Measurements from ENCODE around the gene TEKTIP1.

The TEKTIP1 gene

DNA sequence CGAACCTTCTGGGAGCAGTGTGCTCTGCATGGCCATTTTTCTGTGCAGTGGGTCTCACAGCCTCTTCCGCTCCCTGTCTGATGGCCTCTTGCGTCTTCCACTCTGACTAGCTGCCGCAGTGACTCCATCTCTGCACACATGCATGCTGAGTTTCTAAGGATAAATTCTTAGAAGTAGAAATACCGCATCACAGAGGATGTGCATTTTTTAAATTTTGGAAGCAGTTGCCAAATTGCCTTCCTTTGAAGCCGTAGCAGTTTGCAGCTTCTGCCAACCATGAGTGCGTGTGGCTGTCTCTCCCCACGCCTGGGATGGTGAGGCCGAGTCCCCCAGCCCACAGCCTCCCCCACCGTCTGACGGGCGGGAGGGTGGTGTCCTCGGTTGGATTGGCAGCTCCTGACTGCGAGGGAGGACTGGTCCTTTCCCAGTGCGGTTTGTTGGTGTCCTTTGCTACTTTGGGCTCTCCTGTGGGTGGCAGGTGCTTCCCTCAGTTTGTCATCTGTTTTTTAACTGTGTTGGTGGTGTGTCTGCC lies 23.0 kb upstream of the TEKTIP1 start:
- H3K27ac Mint-ChIP-seq = peak overlapping the region; percentile 76
- peaks cover 50% of the 10 kb centered on the region for H3K4me1 Mint-ChIP-seq

DNA sequence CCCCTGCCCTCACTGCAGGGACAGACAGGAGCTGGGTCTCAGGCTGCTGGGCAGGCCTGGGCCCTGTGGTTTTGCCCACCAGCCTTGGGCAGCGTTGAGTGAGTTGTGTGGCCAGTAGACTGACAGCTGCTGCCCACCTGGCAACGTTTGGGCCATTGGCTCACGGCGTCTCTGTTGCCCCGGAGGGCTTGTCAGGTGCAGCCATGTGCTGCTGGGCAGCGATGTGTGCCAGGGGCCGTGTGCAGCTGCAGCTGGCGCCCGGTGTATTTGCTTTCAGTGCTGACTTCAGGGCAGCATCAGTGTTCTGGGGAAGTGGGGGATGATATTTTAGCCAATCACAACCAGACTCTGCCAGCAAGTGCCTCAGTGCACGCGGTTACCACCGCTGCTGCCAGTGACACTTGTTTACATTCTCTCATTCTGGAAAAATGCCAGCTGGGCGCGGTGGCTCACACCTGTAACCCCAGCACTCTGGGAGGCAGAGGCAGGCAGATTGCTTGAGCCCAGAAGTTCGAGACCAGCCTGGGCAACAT lies 22.2 kb upstream of the TEKTIP1 start:
- peaks cover 29% of the 10 kb centered on the region for H3K36me3 Mint-ChIP-seq
- no peak overlapping the region for H3K4me3 Mint-ChIP-seq
- no peaks in the 10 kb centered on the region for H3K9me3 Mint-ChIP-seq
- peak overlapping the region; percentile 76 for H3K27ac Mint-ChIP-seq
- peak; percentile 68 for ATAC-seq
- H3K4me1 Mint-ChIP-seq = peaks cover 46% of the 10 kb centered on the region
- no peak for DNase-seq (ENCODE audit: low spot score in 2 of 2)

More for the DNA sequence above, 23.0 kb upstream of the TEKTIP1 start:
- Mint-ChIP-seq H3K36me3 (peaks cover 30% of the 10 kb centered on the region), H3K9me3 (no peaks in the 10 kb centered on the region), H3K4me3 (no peak overlapping the region)
- ATAC-seq (no peak), DNase-seq (ENCODE audit: low spot score in 2 of 2) (no peak)

DNA sequence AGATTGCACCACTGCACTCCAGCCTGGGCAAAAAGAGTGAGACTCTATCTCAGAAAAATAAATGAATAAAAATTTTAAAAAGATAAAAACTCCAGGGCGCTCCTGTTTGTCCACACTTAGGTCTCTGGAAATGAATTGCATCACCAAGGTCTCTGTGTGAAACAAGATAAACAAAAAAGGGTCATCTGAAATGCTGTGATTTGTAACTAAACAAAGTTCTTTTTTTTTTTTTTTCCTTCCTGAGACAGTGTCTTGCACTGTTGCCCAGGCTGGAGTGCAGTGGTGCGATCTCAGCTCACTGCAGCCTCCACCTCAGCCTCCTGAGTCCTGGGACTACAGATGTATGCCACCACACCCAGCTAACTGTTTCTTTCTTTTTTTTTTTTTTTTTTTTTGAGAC lies 21.3 kb upstream of the TEKTIP1 start:
- H3K4me1 Mint-ChIP-seq = peaks cover 42% of the 10 kb centered on the region
- no peak for ATAC-seq
- no peak overlapping the region for H3K27ac Mint-ChIP-seq
- no peak for DNase-seq (ENCODE audit: low spot score in 2 of 2)
- peaks cover 27% of the 10 kb centered on the region for H3K36me3 Mint-ChIP-seq
- no peak overlapping the region for H3K4me3 Mint-ChIP-seq
- no peaks in the 10 kb centered on the region for H3K9me3 Mint-ChIP-seq

DNA sequence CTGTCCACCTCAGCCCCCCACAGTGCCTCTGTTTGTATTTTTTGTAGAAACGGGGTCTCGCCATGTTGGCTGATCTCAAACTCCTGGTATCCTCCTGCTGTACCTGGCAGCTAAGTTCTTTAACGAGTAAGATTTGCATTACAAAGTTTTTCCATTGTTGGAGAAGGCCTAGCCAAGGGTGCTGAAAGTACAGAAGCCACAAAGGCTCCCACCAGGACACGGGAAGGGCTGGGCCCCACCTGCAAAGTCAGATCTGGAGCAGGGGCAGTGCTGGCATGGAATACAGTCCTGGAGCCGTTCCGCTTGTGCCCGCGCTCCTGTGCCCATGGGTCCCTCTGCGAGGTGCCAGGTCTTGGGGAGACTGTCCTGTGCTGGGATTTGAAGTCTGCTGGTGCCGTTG lies 20.7 kb upstream of the TEKTIP1 start:
- Mint-ChIP-seq H3K36me3 (peaks cover 27% of the 10 kb centered on the region), H3K4me3 (no peak overlapping the region), H3K4me1 (peaks cover 41% of the 10 kb centered on the region), H3K27ac (no peak overlapping the region), H3K9me3 (no peaks in the 10 kb centered on the region)
- DNase-seq (ENCODE audit: low spot score in 2 of 2) = no peak
- no peak for ATAC-seq

DNA sequence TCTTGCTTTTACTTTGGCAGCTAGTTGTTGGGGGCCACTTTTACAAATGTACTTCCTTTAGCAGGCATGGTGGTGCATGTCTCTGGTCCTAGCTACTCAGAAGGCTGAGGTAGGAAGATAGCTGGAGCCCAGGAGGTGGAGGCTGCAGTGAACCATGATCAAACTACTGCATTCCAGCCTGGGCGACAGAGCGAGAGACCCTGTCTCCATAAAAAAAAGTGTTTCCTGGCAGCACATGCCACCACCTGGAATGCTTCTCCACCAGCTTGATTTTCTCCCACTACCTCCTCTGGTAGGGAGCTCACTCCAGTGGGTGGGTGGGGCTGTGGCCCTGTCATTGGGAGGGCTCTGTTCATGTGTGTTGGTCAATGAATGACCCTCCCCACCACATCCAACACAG lies 20.3 kb upstream of the TEKTIP1 start:
- Mint-ChIP-seq H3K9me3 (no peaks in the 10 kb centered on the region), H3K36me3 (peaks cover 31% of the 10 kb centered on the region), H3K4me3 (no peak overlapping the region), H3K4me1 (peaks cover 41% of the 10 kb centered on the region), H3K27ac (no peak overlapping the region)
- no peak for ATAC-seq
- no peak for DNase-seq (ENCODE audit: low spot score in 2 of 2)

DNA sequence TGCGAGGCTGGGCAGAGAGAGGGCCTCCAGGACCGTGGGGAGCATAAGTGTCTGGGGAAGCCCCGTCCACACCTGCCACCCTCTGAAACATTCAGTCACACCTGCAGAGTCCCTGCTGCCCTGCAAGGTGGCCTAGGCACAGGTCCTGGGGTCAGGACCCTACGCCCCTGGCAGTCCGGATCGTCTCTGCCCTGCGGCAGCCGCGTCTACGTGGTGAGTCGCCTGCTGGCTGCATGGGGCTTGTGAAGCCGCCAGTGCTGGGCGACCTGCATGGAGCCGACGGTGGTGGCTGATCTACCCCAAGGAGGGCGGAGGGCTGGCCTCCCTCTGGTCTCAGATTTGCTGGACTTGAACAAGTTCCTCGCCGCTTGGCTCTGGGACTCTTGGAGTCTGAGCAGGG lies 19.8 kb upstream of the TEKTIP1 start:
- Mint-ChIP-seq H3K9me3 (no peaks in the 10 kb centered on the region), H3K4me3 (no peak overlapping the region), H3K27ac (no peak overlapping the region), H3K36me3 (peaks cover 34% of the 10 kb centered on the region), H3K4me1 (peaks cover 41% of the 10 kb centered on the region)
- ATAC-seq (no peak), DNase-seq (ENCODE audit: low spot score in 2 of 2) (no peak)

DNA sequence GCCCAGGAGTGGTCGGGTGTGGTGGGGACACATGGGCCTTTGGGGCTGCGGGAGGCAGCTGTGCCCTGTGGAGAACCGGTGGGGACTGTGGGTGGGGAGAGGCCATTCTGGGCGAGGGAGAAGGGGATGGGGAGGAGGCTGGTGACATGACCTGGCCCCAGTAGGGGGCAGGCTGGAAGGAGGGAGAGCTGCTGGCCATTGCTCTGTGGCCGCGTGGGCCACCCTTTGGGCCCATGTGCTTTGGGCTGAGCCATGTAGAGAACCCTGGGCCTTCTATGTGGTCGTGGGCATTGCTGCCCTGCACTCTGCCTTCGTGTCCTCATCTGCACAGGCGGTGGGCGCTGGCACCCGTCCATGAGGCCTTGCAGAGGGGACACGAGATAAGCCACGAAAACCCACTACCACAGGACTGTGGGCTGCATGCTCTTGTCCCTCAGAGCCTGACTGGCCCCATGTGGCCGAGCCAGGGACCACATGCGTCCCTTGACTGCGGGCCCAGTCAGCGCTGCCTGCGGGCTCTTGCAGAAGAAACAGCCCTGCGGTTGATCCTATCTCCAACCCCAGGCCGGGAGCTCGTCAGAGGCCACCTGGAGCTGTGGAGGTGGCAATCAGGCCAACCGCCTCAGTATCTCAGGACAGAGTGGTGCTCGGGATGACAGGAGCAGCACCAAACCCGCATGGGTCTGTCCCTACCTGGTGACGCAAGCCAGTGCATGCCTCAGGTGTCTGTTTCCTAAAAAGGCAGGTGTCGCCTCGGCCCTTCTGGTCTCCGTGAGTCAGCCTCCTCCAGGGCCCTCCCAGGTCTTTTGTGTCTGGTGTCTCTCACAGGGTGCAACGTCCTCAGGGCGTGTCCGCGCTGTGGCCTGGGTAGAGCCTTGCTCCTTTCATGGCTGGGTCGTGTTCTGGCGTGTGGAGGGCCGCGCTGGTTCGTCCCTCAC lies 18.5 kb upstream of the TEKTIP1 start:
- ATAC-seq = no peak
- Mint-ChIP-seq H3K27ac (peak overlapping the region; percentile 20), H3K4me1 (peaks cover 35% of the 10 kb centered on the region), H3K4me3 (no peak overlapping the region), H3K9me3 (no peaks in the 10 kb centered on the region), H3K36me3 (peaks cover 38% of the 10 kb centered on the region)
- no peak for DNase-seq (ENCODE audit: low spot score in 2 of 2)

DNA sequence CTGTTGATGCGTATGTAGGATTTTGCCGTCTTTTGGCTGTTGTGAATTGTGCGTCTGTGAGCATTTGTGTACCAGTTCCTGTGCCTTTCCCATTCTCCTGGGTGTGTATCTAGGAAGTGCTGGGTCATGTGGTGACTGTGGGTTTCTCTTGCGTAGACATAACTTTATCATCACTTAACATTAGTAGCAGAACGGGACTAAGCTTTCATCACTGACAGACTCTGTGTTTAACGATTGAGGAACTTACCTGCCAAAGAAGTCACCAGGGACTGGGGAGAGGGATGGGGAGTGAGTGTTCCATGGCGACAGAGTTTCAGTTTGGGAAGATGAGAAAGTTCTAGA lies 17.9 kb upstream of the TEKTIP1 start:
- ATAC-seq (no peak), DNase-seq (ENCODE audit: low spot score in 2 of 2) (no peak)
- no peaks in the 10 kb centered on the region for H3K9me3 Mint-ChIP-seq
- H3K4me1 Mint-ChIP-seq = peaks cover 32% of the 10 kb centered on the region
- no peak overlapping the region for H3K27ac Mint-ChIP-seq
- H3K36me3 Mint-ChIP-seq = peaks cover 38% of the 10 kb centered on the region
- H3K4me3 Mint-ChIP-seq = no peak overlapping the region

DNA sequence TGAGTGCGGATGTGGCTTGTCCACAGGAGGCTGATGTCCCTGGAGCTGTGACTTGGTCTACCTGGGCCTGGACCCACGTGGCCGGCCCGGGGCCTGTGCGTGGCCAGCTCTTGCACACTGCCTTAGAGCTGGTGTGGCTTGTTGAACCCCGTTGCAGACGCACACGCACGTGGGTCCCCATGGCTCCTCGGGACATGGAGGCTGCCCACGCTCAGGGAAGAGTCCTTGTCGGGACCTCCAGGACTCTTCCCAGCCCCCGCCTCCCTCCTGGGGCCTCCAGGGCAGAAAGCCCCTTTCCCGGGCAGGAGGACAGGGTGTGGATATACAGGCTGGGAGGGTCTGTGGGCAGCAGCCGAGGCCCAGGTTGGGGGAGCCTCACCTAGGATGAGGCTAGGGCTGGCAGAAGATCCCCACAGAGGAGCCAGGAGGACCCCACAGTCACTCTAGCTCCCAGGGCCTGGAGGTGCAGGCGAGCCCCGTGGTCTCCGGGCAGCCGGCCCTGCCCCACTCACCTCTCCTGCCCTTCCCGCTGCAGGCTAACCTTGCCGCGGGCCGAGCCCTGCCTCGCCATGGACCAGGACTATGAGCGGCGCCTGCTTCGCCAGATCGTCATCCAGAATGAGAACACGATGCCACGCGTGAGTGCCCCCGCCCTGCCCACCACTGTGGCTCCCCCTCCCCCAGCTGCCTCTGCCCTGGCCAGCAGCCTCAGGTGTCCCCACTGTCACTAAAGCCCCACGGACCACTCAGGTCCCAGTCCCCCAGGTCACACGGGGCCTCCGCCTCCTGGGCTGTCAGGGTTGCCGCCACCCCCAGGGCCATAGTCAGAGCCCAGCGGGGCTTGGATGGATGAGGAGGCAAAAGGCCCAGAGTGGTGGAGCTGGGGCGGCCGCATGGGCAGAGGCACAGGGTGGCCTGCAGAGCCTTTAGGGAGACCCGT lies 16.3 kb upstream of the TEKTIP1 start:
- ATAC-seq (no peak), DNase-seq (ENCODE audit: low spot score in 2 of 2) (no peak)
- H3K4me1 Mint-ChIP-seq = peaks cover 21% of the 10 kb centered on the region
- no peaks in the 10 kb centered on the region for H3K9me3 Mint-ChIP-seq
- peak overlapping the region; percentile 61 for H3K27ac Mint-ChIP-seq
- H3K36me3 Mint-ChIP-seq = peaks cover 45% of the 10 kb centered on the region
- H3K4me3 Mint-ChIP-seq = no peak overlapping the region

DNA sequence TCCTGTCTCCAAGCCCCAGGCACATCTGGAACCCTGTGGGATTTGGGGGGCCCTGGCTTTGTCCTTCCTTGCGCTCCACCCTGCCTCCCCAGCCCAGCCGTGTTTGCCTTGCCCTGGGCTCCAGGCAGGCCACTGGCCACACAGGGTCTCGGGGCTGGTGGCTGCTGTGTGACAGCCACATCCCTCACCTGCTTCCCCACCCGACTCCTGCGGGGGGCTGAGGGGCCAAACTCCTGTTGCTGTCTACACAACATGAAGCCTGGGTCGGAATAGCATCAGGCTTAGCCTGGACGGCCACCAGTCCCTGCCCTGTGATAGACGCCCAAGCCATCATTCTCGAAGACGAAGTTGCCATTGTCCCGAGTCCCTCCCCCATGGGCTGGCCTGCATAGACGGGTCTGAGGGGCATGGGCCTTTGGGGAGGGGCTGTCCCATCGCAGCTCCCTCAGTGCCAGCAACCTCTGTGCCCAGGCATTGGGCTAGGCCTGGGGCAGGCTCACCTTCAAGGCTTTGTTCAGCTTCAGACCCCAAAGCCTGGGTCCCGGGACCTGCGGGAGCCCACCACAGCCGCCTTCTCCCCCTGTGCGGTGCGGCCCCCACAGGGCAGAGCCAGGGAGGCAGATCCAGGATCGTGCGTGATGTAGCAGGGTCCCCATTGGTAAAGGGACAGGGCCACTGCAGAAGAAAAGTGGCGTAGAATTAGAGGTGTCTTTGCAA lies 15.5 kb upstream of the TEKTIP1 start:
- ATAC-seq = no peak
- no peak for DNase-seq (ENCODE audit: low spot score in 2 of 2)
- H3K4me1 Mint-ChIP-seq = peaks cover 21% of the 10 kb centered on the region
- H3K36me3 Mint-ChIP-seq = peaks cover 45% of the 10 kb centered on the region
- H3K9me3 Mint-ChIP-seq = no peaks in the 10 kb centered on the region
- no peak overlapping the region for H3K4me3 Mint-ChIP-seq
- H3K27ac Mint-ChIP-seq = no peak overlapping the region

DNA sequence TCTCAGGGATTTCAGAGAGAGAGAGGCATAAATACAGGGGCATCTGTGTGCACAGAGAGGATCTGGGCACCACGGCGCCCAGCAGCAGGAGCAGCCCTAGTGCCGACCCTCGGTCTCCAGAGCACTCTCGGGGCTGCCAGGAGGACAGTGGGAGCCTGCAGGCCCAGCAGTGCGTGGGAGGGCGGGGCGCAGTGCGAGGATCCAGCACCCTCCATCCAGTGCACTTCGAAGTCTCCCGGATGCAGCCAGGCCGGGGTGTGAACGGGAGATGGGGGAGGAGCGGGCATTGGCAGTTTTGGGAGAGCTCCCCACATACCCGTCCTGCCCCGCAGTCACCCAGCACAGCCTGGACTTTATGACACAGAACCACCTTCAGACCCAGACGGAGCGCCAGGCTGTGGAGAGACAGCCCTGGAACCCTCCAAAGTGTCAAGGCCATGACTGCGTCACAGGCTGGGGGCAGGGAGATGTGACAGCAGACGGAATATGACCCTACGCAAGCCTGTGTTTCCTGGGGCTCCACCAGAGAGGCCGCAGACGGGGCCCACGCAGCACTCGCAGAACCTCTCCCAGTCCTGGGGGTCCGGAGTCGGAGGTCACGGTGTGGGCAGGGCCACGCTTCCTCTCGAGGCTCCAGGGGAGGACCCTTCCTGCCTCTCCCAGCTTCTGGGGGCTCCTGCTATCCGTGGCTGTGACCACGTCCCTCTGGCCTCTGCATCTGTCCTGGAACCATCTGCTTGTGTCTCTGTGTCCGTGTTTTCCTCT lies 14.7 kb upstream of the TEKTIP1 start:
- peaks cover 45% of the 10 kb centered on the region for H3K36me3 Mint-ChIP-seq
- H3K4me1 Mint-ChIP-seq = peaks cover 21% of the 10 kb centered on the region
- H3K9me3 Mint-ChIP-seq = no peaks in the 10 kb centered on the region
- no peak overlapping the region for H3K27ac Mint-ChIP-seq
- DNase-seq (ENCODE audit: low spot score in 2 of 2) (no peak), ATAC-seq (no peak)
- H3K4me3 Mint-ChIP-seq = no peak overlapping the region

DNA sequence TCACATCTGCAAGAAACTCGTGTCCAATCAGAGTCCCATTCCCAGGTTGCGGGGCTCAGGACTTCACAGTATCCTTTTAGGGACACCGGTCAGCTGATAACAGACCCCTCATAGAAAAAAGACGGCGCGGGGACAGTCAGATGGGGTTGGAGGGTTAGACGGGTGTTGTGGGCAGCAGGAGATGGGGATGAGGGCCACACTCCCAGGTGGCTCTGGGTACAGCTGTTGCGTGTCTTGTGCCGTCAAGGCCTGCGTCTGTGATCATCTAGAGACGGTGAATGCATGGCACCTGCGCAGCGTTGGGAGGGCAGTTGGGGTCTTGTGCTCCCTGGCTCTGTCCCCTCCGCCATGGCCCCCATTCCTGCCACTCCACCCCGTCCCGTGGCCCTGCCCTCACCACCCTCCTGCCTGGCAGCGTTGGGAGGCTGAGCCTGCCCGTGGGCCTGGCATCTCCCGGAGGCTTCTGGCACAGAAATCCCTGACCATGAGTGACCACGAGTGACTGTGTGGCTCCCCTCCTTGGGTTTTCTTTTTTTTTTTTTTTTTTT lies 14.0 kb upstream of the TEKTIP1 start:
- no peaks in the 10 kb centered on the region for H3K9me3 Mint-ChIP-seq
- peaks cover 45% of the 10 kb centered on the region for H3K36me3 Mint-ChIP-seq
- peaks cover 15% of the 10 kb centered on the region for H3K4me1 Mint-ChIP-seq
- DNase-seq (ENCODE audit: low spot score in 2 of 2) (no peak), ATAC-seq (no peak)
- H3K4me3 Mint-ChIP-seq = no peak overlapping the region
- no peak overlapping the region for H3K27ac Mint-ChIP-seq

DNA sequence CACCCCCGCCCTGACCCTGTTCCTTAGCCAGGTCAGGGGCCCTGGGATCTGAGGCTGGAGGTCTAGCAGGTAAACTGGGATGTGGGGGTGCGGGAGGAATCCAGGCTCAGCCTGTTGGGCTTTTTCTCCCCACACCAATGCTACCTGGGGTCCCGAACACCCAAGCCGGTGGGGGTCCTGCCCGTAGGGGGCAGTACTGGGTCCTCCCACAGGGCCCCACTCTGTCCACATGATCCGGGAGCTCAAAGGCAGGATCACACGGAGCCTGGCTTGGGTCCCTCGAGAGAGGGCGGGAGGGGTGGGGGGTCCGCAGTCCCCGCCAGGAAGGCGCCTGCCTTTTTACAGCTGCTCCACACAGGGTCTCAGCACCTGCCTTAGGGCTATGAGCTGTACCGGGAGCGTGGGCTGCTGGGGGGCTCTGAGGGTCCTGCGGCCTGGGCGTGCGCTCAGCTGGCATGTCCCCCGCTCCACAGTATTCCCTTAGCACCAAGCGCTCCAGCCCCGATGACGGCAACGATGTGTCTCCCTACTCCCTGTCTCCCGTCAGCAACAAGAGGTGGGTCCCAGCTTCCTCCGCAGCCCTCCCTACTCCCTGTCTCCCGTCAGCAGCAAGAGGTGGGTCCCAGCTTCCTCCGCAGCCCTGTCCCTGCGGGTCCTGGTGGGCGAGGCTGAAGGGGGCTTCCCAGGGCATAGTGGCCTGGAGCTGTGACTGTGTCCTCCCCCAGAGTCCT lies 12.3 kb upstream of the TEKTIP1 start:
- no peak overlapping the region for H3K4me3 Mint-ChIP-seq
- ATAC-seq (no peak), DNase-seq (ENCODE audit: low spot score in 2 of 2) (no peak)
- no peaks in the 10 kb centered on the region for H3K9me3 Mint-ChIP-seq
- no peak overlapping the region for H3K27ac Mint-ChIP-seq
- H3K4me1 Mint-ChIP-seq = peaks cover 12% of the 10 kb centered on the region
- H3K36me3 Mint-ChIP-seq = peaks cover 35% of the 10 kb centered on the region
